GM23338 (cell line): ENCODE measurements around the gene WEE2.

Source experiments
- CTCF ChIP-seq, 2 experiments: fragments of 200-600 bp in 1 of 2; sonication (generic) in 1 of 2; conservative IDR thresholded peaks; 2 replicates each; pipeline versions ENCODE4 v1.5.1 to v1.6.1; 2016 to 2017; ENCODE audit warnings: antibody characterized with exemption in 2 of 2, low read depth in 2 of 2, mild to moderate bottlenecking in 2 of 2, moderate library complexity in 1 of 2
- EZH2 ChIP-seq: fragments of 200-600 bp; sonication (generic); IDR thresholded peaks from one replicate; pipeline ENCODE4 v1.8.0; 2017; ENCODE audit warnings: antibody characterized with exemption, mild to moderate bottlenecking, low read depth; ENCODE audit not compliant: unreplicated experiment
- POLR2AphosphoS5 ChIP-seq: IDR thresholded peaks from 2 replicates; pipeline ENCODE4 v1.6.1; 2016; ENCODE audit warnings: antibody characterized with exemption, low read depth
- ZNF114 ChIP-seq: fragments of 250-450 bp; sonication (Bioruptor Pico); IDR thresholded peaks from 2 replicates; pipeline ENCODE4 v1.5.0; 2020; ENCODE audit warnings: mild to moderate bottlenecking, moderate library complexity

- TF ChIP-seq CTCF (conservative IDR thresholded peaks at IDR 0.05; ENCODE audit: low read depth in 2 of 2) (no peak), ZNF114 (CRISPR knock-in tag) (no peak), POLR2AphosphoS5 (no peak), EZH2 (no peak)
These were observed 43.7 kb upstream of the WEE2 start for GRCh38 chr7:141664450-141664849.
